HepG2 (cell line): ENCODE results near the gene NELFCD. TPM values are rescaled to one million over a fixed set of nuclear protein-coding genes. Genes with fewer than 3 reads are reported as not detected.

Source experiments
- ASH2L ChIP-seq: fragments of 300-600, 200-600 bp; sonication (generic); IDR thresholded peaks from 2 replicates; pipeline ENCODE4 v1.7.0; 2017; ENCODE audit warnings: low read depth, mild to moderate bottlenecking, moderate library complexity, mixed read lengths, low read length; ENCODE audit not compliant: insufficient read length
- CENPX ChIP-seq: sonication (generic); formaldehyde crosslinking; IDR thresholded peaks from 2 replicates; pipeline ENCODE4 v1.9.0; 2021; ENCODE audit warnings: mild to moderate bottlenecking, missing genetic modification reagents, moderate library complexity
- GTF2F1 ChIP-seq: fragments of 150-350 bp; IDR thresholded peaks from 2 replicates; pipeline ENCODE4 v1.6.1; 2014; ENCODE audit warnings: low read length
- HNRNPH1 ChIP-seq: fragments of 200-400 bp; formaldehyde crosslinking; optimal IDR thresholded peaks from 2 replicates; pipeline ENCODE3; 2017; ENCODE audit warnings: mild to moderate bottlenecking, low read depth, low read length
- KDM5B ChIP-seq: sonication (generic); formaldehyde crosslinking; IDR thresholded peaks from 2 replicates; pipeline ENCODE4 v1.4.0; 2020; ENCODE audit warnings: missing genetic modification reagents, mild to moderate bottlenecking, borderline replicate concordance
- KLF13 ChIP-seq: sonication (generic); formaldehyde crosslinking; IDR thresholded peaks from 2 replicates; pipeline ENCODE4 v1.4.0; 2020; ENCODE audit warnings: mild to moderate bottlenecking, missing genetic modification reagents
- LCORL ChIP-seq, 2 experiments: fragments of 450-650 bp in 1 of 2; sonication (generic) in 1 of 2; formaldehyde crosslinking in 1 of 2; IDR thresholded peaks; 2 replicates each; pipeline versions ENCODE4 v1.5.0 to v1.6.1; 2017 to 2020; ENCODE audit warnings: antibody characterized with exemption in 1 of 2, missing genetic modification reagents in 1 of 2
- NAIF1 ChIP-seq: sonication (generic); formaldehyde crosslinking; IDR thresholded peaks from 2 replicates; pipeline ENCODE4 v1.5.0; 2020; ENCODE audit warnings: mild to moderate bottlenecking, missing genetic modification reagents, borderline replicate concordance
- NCOA1 ChIP-seq: sonication (generic); formaldehyde crosslinking; IDR thresholded peaks from 2 replicates; pipeline ENCODE4 v1.9.0; 2021; ENCODE audit warnings: missing genetic modification reagents
- NFE2L1 ChIP-seq: sonication (generic); formaldehyde crosslinking; IDR thresholded peaks from 2 replicates; pipeline ENCODE4 v1.4.0; 2020; ENCODE audit warnings: missing genetic modification reagents, mild to moderate bottlenecking, borderline replicate concordance
- RAD21 ChIP-seq: fragments of 450-650 bp; formaldehyde crosslinking; IDR thresholded peaks from 2 replicates; pipeline ENCODE4 v1.5.0; 2020; ENCODE audit warnings: mild to moderate bottlenecking
- TCF12 ChIP-seq, 2 experiments: fragments of 450-650 bp in 1 of 2; sonication (generic) in 1 of 2; formaldehyde crosslinking in 1 of 2; IDR thresholded peaks; 2 replicates each; pipeline versions ENCODE4 v1.6.1 to v1.8.0; 2017 to 2022; ENCODE audit warnings: antibody characterized with exemption in 1 of 2, mild to moderate bottlenecking in 1 of 2, missing genetic modification reagents in 1 of 2, moderate library complexity in 1 of 2
- TP53 ChIP-seq: sonication (generic); formaldehyde crosslinking; conservative IDR thresholded peaks from 2 replicates; pipeline ENCODE4 v1.4.0; 2020; ENCODE audit warnings: missing genetic modification reagents
- ZNF136 ChIP-seq: sonication (generic); formaldehyde crosslinking; IDR thresholded peaks from 2 replicates; pipeline ENCODE4 v1.8.1; 2022; ENCODE audit warnings: low read depth, mild to moderate bottlenecking, moderate library complexity, missing genetic modification reagents
- ZNF232 ChIP-seq: sonication (generic); formaldehyde crosslinking; IDR thresholded peaks from 2 replicates; pipeline ENCODE4 v1.4.0; 2020; ENCODE audit warnings: missing genetic modification reagents, borderline replicate concordance
- ZNF441 ChIP-seq: sonication (generic); formaldehyde crosslinking; IDR thresholded peaks from 2 replicates; pipeline ENCODE4 v1.7.0; 2021; ENCODE audit warnings: missing genetic modification reagents, borderline replicate concordance
- ZNF556 ChIP-seq: sonication (generic); formaldehyde crosslinking; IDR thresholded peaks from 2 replicates; pipeline ENCODE4 v1.4.0; 2020; ENCODE audit warnings: mild to moderate bottlenecking, missing genetic modification reagents, borderline replicate concordance
- ZNF816 ChIP-seq: sonication (generic); formaldehyde crosslinking; IDR thresholded peaks from 2 replicates; pipeline ENCODE4 v1.8.0; 2022; ENCODE audit warnings: missing genetic modification reagents, mild to moderate bottlenecking, borderline replicate concordance
- ZSCAN5A ChIP-seq: sonication (generic); formaldehyde crosslinking; IDR thresholded peaks from 2 replicates; pipeline ENCODE4 v1.8.0; 2022; ENCODE audit warnings: mild to moderate bottlenecking, missing genetic modification reagents, borderline replicate concordance
- polyA plus RNA-seq, 8 experiments: library from polyadenylated mRNA; depleted of rRNA in 3 of 8; stranded (reverse) in 7 of 8; unstranded in 1 of 8; fragments of >200 nt; fragmentation: Illumina TruSeq in 4 of 8; extraction: Trizol in 4 of 8; gene quantifications; 2 replicates each; pipeline versions ENCODE4 v1.2.1 to v1.2.3, GENCODE V29; 2011 to 2016; ENCODE audit warnings: low read depth in 4 of 8, missing spikeins in 1 of 8, mixed read lengths in 1 of 8; ENCODE audit not compliant: insufficient read depth in 1 of 8
- total RNA-seq, 5 experiments: library from RNA; depleted of rRNA; stranded (reverse); fragments of >200 nt; fragmentation: Illumina TruSeq; extraction: Trizol; gene quantifications; 2 replicates each; pipeline ENCODE4 v1.2.3, GENCODE V29; 2016; ENCODE audit warnings: low read depth in 1 of 5
- TF ChIP-seq, protein P1 (sequence below): sonication (generic); formaldehyde crosslinking; IDR thresholded peaks from 2 replicates; pipeline ENCODE4 v1.5.1; 2020; ENCODE audit warnings: missing genetic modification reagents, mild to moderate bottlenecking, borderline replicate concordance
- TF ChIP-seq, protein P2 (sequence below): sonication (generic); formaldehyde crosslinking; IDR thresholded peaks from 2 replicates; pipeline ENCODE4 v1.5.0; 2020; ENCODE audit warnings: missing genetic modification reagents
- TF ChIP-seq, protein P3 (sequence below): IDR thresholded peaks from 2 replicates; pipeline ENCODE4 v1.6.1; 2012; ENCODE audit warnings: low read depth, low read length, improper control_type of control experiment

NELFCD gene
- total and polyA plus RNA-seq, 2 of the 13 experiments (the other 11 are each of a cell fraction or from before 2014, with no cell fraction given), result 159 to 203 TPM

DNA sequence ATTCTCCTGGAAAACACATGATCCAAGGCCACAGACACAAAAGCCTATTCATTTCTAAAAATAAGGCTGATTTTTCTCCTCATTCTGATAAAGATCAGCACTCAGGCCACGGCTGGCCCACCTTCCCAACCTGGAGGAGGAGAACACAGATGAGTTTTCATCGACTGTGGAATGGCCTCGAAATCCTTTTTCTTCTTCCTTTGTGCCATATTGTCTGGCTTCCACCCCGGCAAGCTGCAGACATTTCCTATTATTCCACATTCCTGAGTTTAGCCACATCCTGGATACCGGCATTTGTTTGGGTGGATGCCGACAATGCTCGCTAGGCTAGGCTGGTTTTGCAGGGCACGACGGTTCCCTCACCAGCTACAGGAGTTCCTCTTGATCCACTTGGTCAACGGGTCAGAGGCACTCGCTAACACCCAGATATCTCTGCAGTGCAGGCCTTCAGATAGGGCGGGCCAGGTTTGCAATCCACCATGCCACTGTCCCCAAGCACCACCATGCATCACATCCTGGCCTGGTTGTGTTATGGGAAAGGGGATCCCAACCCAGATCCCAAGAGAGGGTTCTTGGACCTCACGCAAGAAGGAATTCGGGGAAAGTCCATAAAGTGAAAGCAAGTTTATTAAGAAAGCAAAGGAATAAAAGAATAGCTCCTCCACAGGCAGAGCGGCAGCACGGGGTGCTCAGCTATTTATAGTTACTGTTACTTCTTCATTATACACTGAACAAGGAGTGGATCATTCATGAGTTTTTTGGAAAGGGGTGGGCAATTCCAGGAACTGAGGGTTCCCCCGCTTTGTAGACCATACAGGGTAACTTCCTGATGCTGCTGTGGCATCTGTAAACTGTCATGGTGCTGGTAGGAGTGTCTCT is 30.2 kb downstream of the NELFCD start (continued):
- no peak for TF ChIP-seq LCORL (IDR thresholded peaks at IDR 0.05)
- no peak for TF ChIP-seq LCORL (CRISPR knock-in tag; IDR thresholded peaks at IDR 0.05)
- no peak for TF ChIP-seq GTF2F1
- TF ChIP-seq NCOA1, result no peak
- TF ChIP-seq ZNF441 (CRISPR knock-in tag), result no peak
- TF ChIP-seq TCF12 (IDR thresholded peaks at IDR 0.05), result no peak
- no peak for TF ChIP-seq TCF12 (CRISPR knock-in tag; IDR thresholded peaks at IDR 0.05)
- no peak for TF ChIP-seq ZNF232
- TF ChIP-seq ZNF556, result 0 out of 2 replicates have a peak, but pooled peaks have one; percentile 13
- TF ChIP-seq, protein P1, sequence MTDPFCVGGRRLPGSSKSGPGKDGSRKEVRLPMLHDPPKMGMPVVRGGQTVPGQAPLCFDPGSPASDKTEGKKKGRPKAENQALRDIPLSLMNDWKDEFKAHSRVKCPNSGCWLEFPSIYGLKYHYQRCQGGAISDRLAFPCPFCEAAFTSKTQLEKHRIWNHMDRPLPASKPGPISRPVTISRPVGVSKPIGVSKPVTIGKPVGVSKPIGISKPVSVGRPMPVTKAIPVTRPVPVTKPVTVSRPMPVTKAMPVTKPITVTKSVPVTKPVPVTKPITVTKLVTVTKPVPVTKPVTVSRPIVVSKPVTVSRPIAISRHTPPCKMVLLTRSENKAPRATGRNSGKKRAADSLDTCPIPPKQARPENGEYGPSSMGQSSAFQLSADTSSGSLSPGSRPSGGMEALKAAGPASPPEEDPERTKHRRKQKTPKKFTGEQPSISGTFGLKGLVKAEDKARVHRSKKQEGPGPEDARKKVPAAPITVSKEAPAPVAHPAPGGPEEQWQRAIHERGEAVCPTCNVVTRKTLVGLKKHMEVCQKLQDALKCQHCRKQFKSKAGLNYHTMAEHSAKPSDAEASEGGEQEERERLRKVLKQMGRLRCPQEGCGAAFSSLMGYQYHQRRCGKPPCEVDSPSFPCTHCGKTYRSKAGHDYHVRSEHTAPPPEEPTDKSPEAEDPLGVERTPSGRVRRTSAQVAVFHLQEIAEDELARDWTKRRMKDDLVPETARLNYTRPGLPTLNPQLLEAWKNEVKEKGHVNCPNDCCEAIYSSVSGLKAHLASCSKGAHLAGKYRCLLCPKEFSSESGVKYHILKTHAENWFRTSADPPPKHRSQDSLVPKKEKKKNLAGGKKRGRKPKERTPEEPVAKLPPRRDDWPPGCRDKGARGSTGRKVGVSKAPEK, result no peak
- no peak for TF ChIP-seq KLF13
- TF ChIP-seq ASH2L, result peak; percentile 41
- TF ChIP-seq KDM5B (CRISPR knock-in tag), result no peak
- TF ChIP-seq RAD21 (CRISPR knock-in tag), result no peak
- TF ChIP-seq ZNF816 (CRISPR knock-in tag), result no peak
- no peak for TF ChIP-seq ZSCAN5A
- TF ChIP-seq, protein P2, sequence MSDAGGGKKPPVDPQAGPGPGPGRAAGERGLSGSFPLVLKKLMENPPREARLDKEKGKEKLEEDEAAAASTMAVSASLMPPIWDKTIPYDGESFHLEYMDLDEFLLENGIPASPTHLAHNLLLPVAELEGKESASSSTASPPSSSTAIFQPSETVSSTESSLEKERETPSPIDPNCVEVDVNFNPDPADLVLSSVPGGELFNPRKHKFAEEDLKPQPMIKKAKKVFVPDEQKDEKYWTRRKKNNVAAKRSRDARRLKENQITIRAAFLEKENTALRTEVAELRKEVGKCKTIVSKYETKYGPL (CRISPR knock-in tag), result no peak
- no peak for TF ChIP-seq ZNF136 (CRISPR knock-in tag)
- no peak for TF ChIP-seq NFE2L1 (CRISPR knock-in tag)
- no peak for TF ChIP-seq CENPX (CRISPR knock-in tag)
- no peak for TF ChIP-seq TP53
- no peak for TF ChIP-seq NAIF1 (CRISPR knock-in tag)
- TF ChIP-seq HNRNPH1, result no peak
- TF ChIP-seq, protein P3, sequence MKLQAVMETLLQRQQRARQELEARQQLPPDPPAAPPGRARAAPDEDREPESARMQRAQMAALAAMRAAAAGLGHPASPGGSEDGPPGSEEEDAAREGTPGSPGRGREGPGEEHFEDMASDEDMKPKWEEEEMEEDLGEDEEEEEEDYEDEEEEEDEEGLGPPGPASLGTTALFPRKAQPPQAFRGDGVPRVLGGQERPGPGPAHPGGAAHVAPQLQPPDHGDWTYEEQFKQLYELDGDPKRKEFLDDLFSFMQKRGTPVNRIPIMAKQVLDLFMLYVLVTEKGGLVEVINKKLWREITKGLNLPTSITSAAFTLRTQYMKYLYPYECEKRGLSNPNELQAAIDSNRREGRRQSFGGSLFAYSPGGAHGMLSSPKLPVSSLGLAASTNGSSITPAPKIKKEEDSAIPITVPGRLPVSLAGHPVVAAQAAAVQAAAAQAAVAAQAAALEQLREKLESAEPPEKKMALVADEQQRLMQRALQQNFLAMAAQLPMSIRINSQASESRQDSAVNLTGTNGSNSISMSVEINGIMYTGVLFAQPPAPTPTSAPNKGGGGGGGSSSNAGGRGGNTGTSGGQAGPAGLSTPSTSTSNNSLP, result no peak
